ENCODE data around the gene MAGI3. TPM values are rescaled to one million over a fixed set of nuclear protein-coding genes. Genes with fewer than 3 reads are reported as not detected.
"Not testable (repeated sequence)": the region's sequence is repeated elsewhere in the genome, so short reads cannot be mapped to it uniquely, and the experiment has no call there.

Gene MAGI3
- total and polyA plus RNA-seq, 4 donors, result 3.0 to 28.8 (median 7.5) TPM

GRCh38 chr1:113701429-113701828, 311.1 kb downstream of the MAGI3 start (continued):
- TF ChIP-seq REST (IDR thresholded peaks at IDR 0.05), result no peak
- TF ChIP-seq MAX (IDR thresholded peaks at IDR 0.05), result no peak
- no peak for TF ChIP-seq RXRA (IDR thresholded peaks at IDR 0.05)
- no peak for TF ChIP-seq FOXA1 (IDR thresholded peaks at IDR 0.05)
- TF ChIP-seq SP1 (IDR thresholded peaks at IDR 0.05), result no peak

GRCh38 chr1:113714606-113715269, 324.4 kb downstream of the MAGI3 start:
- Histone ChIP-seq H3K4me3 (ENCODE audit: low read depth in 1 of 3, low read length in 3 of 3) (no peak overlapping the region), H3K4me1 (ENCODE audit: control insufficient read depth in 4 of 4, insufficient read depth in 4 of 4, low read length in 3 of 4) (no peaks in the 10 kb centered on the region), H3K27ac (ENCODE audit: low read depth in 1 of 2, low read length in 2 of 2) (no peak overlapping the region), H3K27me3 (ENCODE audit: control insufficient read depth in 4 of 4, insufficient read depth in 4 of 4, low read length in 3 of 4) (no peaks in the 10 kb centered on the region), H3K9me3 (ENCODE audit: control insufficient read depth in 4 of 4, low read length in 3 of 4) (peaks cover 0 to 2% (median 0%) of the 10 kb centered on the region in 4 donors), H3K36me3 (ENCODE audit: control insufficient read depth in 4 of 4, insufficient read depth in 3 of 4, low read depth in 1 of 4, low read length in 3 of 4) (peaks cover 6 to 10% (median 8%) of the 10 kb centered on the region in 4 donors), H3K9ac (ENCODE audit: low read depth in 1 of 2, low read length in 2 of 2) (no peak overlapping the region)
- DNase-seq (ENCODE audit: low spot score), result no peak
- WGBS, result 95% methylated on average over 3 of the region's 3 CpGs
- TF ChIP-seq EGR1 (IDR thresholded peaks at IDR 0.05; ENCODE audit: low read depth in 2 of 2) (no peak), HNF4G (IDR thresholded peaks at IDR 0.05) (no peak), SP1 (IDR thresholded peaks at IDR 0.05) (no peak), MAX (IDR thresholded peaks at IDR 0.05) (no peak), TAF1 (conservative IDR thresholded peaks at IDR 0.05) (no peak), ATF3 (IDR thresholded peaks at IDR 0.05) (no peak), CTCF (IDR thresholded peaks at IDR 0.05; ENCODE audit: low read depth, low read length, missing input control) (no peak), HNF4A (conservative IDR thresholded peaks at IDR 0.05) (no peak), RXRA (IDR thresholded peaks at IDR 0.05) (no peak), FOXA1 (IDR thresholded peaks at IDR 0.05) (no peak)
- TF ChIP-seq, protein P1, sequence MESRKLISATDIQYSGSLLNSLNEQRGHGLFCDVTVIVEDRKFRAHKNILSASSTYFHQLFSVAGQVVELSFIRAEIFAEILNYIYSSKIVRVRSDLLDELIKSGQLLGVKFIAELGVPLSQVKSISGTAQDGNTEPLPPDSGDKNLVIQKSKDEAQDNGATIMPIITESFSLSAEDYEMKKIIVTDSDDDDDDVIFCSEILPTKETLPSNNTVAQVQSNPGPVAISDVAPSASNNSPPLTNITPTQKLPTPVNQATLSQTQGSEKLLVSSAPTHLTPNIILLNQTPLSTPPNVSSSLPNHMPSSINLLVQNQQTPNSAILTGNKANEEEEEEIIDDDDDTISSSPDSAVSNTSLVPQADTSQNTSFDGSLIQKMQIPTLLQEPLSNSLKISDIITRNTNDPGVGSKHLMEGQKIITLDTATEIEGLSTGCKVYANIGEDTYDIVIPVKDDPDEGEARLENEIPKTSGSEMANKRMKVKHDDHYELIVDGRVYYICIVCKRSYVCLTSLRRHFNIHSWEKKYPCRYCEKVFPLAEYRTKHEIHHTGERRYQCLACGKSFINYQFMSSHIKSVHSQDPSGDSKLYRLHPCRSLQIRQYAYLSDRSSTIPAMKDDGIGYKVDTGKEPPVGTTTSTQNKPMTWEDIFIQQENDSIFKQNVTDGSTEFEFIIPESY (IDR thresholded peaks at IDR 0.05), result no peak

- 98% methylated on average over 6 of the region's 6 CpGs for WGBS
- H3K27ac ChIP-seq (ENCODE audit: low read depth in 1 of 2, low read length in 2 of 2); H3K9ac ChIP-seq (ENCODE audit: low read depth in 1 of 2, low read length in 2 of 2); H3K27me3 ChIP-seq (ENCODE audit: control insufficient read depth in 4 of 4, insufficient read depth in 4 of 4, low read length in 3 of 4); H3K36me3 ChIP-seq (ENCODE audit: control insufficient read depth in 4 of 4, insufficient read depth in 3 of 4, low read depth in 1 of 4, low read length in 3 of 4); H3K4me3 ChIP-seq (ENCODE audit: low read depth in 1 of 3, low read length in 3 of 3); DNase-seq (ENCODE audit: low spot score); H3K4me1 ChIP-seq (ENCODE audit: control insufficient read depth in 4 of 4, insufficient read depth in 4 of 4, low read length in 3 of 4); H3K9me3 ChIP-seq (ENCODE audit: control insufficient read depth in 4 of 4, low read length in 3 of 4): not testable (repeated sequence)
Observed at GRCh38 chr1:113717506-113717905, 327.2 kb downstream of the MAGI3 start.

DNA sequence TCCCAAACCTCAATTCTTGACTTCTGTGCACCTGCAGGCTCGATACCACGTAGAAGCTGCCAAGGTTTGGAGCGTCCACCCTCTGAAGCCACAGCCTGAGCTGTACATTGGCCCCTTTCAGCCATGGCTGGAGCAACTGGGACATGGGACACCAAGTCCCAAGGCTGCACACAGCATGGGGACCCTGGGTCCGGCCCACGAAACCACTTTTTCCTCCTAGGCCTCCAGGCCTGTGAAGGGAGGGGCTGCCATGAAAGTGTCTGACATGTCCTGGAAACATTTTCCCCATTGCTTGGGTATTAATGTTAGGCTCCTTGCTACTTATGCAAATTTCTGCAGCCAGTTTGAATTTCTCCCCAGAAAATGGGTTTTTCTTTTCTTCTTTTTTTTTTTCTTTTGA, 328.3 kb downstream of the MAGI3 start:
- H3K36me3 ChIP-seq (ENCODE audit: control insufficient read depth in 4 of 4, insufficient read depth in 3 of 4, low read depth in 1 of 4, low read length in 3 of 4); DNase-seq (ENCODE audit: low spot score): not testable (repeated sequence)
- 98% methylated on average over 5 of the region's 5 CpGs for WGBS

More for the DNA sequence above, 328.3 kb downstream of the MAGI3 start:
- not testable (repeated sequence) for H3K4me3 ChIP-seq (ENCODE audit: low read depth in 1 of 3, low read length in 3 of 3); H3K4me1 ChIP-seq (ENCODE audit: control insufficient read depth in 4 of 4, insufficient read depth in 4 of 4, low read length in 3 of 4); H3K27me3 ChIP-seq (ENCODE audit: control insufficient read depth in 4 of 4, insufficient read depth in 4 of 4, low read length in 3 of 4); H3K9me3 ChIP-seq (ENCODE audit: control insufficient read depth in 4 of 4, low read length in 3 of 4); H3K27ac ChIP-seq (ENCODE audit: low read depth in 1 of 2, low read length in 2 of 2); H3K9ac ChIP-seq (ENCODE audit: low read depth in 1 of 2, low read length in 2 of 2)

All from liver (tissue), 9 donors.